Measurements from ENCODE around the gene GCNT3. TPM values are rescaled to one million over a fixed set of nuclear protein-coding genes. Genes with fewer than 3 reads are reported as not detected.

GCNT3 gene
- total RNA-seq, 2 donors from 2014 or later = 0.48 to 1.3 TPM

DNA sequence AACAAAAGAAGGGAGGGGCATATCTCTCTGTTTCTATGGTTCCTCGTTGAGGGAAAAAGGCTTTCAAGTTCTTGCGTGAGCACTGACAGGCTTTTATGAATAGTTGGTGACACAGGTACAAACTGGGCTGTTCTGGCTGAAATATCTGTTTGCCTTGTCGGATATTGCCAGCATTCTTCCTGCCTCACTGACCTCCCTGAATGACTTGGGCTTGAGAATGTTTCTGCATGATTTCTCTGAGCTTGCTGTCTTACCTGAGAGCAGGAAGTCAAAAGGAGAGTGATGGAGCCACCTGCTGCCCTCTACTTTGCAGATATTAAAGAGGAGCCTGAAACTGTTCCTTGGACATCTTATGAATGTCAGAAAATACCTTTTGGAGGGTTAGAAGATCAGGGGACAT is 4.8 kb downstream of the GCNT3 start:
- Mint-ChIP-seq H3K27ac (no peak overlapping the region), H3K27me3 (ENCODE audit: insufficient read depth) (peaks cover 21% of the 10 kb centered on the region), H3K9me3 (peaks cover 4% of the 10 kb centered on the region), H3K4me1 (peaks cover 5% of the 10 kb centered on the region), H3K36me3 (ENCODE audit: low read depth) (no peaks in the 10 kb centered on the region), H3K4me3 (no peak overlapping the region)
- DNase-seq = no peak
- H3K9ac ChIP-seq (ENCODE audit: extremely low read depth, low read length, poor library complexity, severe bottlenecking) = no peak overlapping the region
- H3K27me3 ChIP-seq (ENCODE audit: control insufficient read depth, insufficient read depth, low read length, poor library complexity, severe bottlenecking) = no peaks in the 10 kb centered on the region
- 83 to 91% methylated on average over 1 to 3 of the region's 3 CpGs for WGBS, 2 experiments (ENCODE audit: insufficient coverage in 1 of 2, insufficient read length in 1 of 2)
- peak; percentile 39 for TF ChIP-seq CTCF (conservative IDR thresholded peaks at IDR 0.05)
- no peaks in the 10 kb centered on the region for H3K36me3 ChIP-seq (ENCODE audit: control insufficient read depth, insufficient read depth, low read length)
- no peak overlapping the region for H3K27ac ChIP-seq (ENCODE audit: low read depth, low read length)
- no peaks in the 10 kb centered on the region for H3K9me3 ChIP-seq (ENCODE audit: control insufficient read depth, low read length)
- no peak overlapping the region for H3K4me3 ChIP-seq (ENCODE audit: low read length)
- H3K4me1 ChIP-seq (ENCODE audit: control insufficient read depth, insufficient read depth, low read length) = no peaks in the 10 kb centered on the region

DNA sequence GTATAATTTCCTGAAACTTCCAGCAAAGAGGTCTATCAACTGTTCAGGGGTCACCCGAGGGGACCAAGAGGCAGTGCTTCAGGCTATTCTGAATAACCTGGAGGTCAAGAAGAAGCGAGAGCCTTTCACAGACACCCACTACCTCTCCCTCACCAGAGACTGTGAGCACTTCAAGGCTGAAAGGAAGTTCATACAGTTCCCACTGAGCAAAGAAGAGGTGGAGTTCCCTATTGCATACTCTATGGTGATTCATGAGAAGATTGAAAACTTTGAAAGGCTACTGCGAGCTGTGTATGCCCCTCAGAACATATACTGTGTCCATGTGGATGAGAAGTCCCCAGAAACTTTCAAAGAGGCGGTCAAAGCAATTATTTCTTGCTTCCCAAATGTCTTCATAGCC is 6.8 kb downstream of the GCNT3 start:
- H3K27me3 ChIP-seq (ENCODE audit: control insufficient read depth, insufficient read depth, low read length, poor library complexity, severe bottlenecking) = no peaks in the 10 kb centered on the region
- no peak for TF ChIP-seq CTCF (conservative IDR thresholded peaks at IDR 0.05)
- H3K9me3 ChIP-seq (ENCODE audit: control insufficient read depth, low read length) = no peaks in the 10 kb centered on the region
- H3K4me3 ChIP-seq (ENCODE audit: low read length) = no peak overlapping the region
- Mint-ChIP-seq H3K36me3 (ENCODE audit: low read depth) (no peaks in the 10 kb centered on the region), H3K4me1 (peaks cover 2% of the 10 kb centered on the region), H3K27me3 (ENCODE audit: insufficient read depth) (peaks cover 18% of the 10 kb centered on the region), H3K9me3 (no peaks in the 10 kb centered on the region), H3K27ac (no peak overlapping the region), H3K4me3 (no peak overlapping the region)
- DNase-seq = no peak
- no peaks in the 10 kb centered on the region for H3K36me3 ChIP-seq (ENCODE audit: control insufficient read depth, insufficient read depth, low read length)
- H3K27ac ChIP-seq (ENCODE audit: low read depth, low read length) = no peak overlapping the region
- no peak overlapping the region for H3K9ac ChIP-seq (ENCODE audit: extremely low read depth, low read length, poor library complexity, severe bottlenecking)
- H3K4me1 ChIP-seq (ENCODE audit: control insufficient read depth, insufficient read depth, low read length) = no peaks in the 10 kb centered on the region
- 88 to 94% methylated on average over 2 to 4 of the region's 4 CpGs for WGBS, 2 experiments (ENCODE audit: insufficient coverage in 1 of 2, insufficient read length in 1 of 2)

- H3K27me3 ChIP-seq (ENCODE audit: control insufficient read depth, insufficient read depth, low read length, poor library complexity, severe bottlenecking) = no peaks in the 10 kb centered on the region
- H3K9ac ChIP-seq (ENCODE audit: extremely low read depth, low read length, poor library complexity, severe bottlenecking) = no peak overlapping the region
- no peak overlapping the region for H3K27ac Mint-ChIP-seq
- H3K4me1 ChIP-seq (ENCODE audit: control insufficient read depth, insufficient read depth, low read length) = no peaks in the 10 kb centered on the region
- no peak overlapping the region for H3K4me3 ChIP-seq (ENCODE audit: low read length)
- H3K9me3 Mint-ChIP-seq = no peaks in the 10 kb centered on the region
- H3K4me3 Mint-ChIP-seq = no peak overlapping the region
- no peak overlapping the region for H3K27ac ChIP-seq (ENCODE audit: low read depth, low read length)
- peak; percentile 88 for DNase-seq
- no peaks in the 10 kb centered on the region for H3K36me3 Mint-ChIP-seq (ENCODE audit: low read depth)
- WGBS, 2 experiments (ENCODE audit: insufficient coverage in 1 of 2, insufficient read length in 1 of 2) = 25 to 49% methylated on average over 3 to 6 of the region's 6 CpGs
- H3K27me3 Mint-ChIP-seq (ENCODE audit: insufficient read depth) = peaks cover 16% of the 10 kb centered on the region
- no peaks in the 10 kb centered on the region for H3K9me3 ChIP-seq (ENCODE audit: control insufficient read depth, low read length)
- no peaks in the 10 kb centered on the region for H3K4me1 Mint-ChIP-seq
- H3K36me3 ChIP-seq (ENCODE audit: control insufficient read depth, insufficient read depth, low read length) = no peaks in the 10 kb centered on the region
- peak; percentile 84 for TF ChIP-seq CTCF (conservative IDR thresholded peaks at IDR 0.05)
Measured at GRCh38 chr15:59622289-59622688, 10.7 kb downstream of the GCNT3 start.

All from endodermal cell (in vitro differentiated cells).